ENCODE measurements around the gene SFSWAP.
"Not testable (repeated sequence)": the region's sequence is repeated elsewhere in the genome, so short reads cannot be mapped to it uniquely, and the experiment has no call there.

The SFSWAP gene

GRCh38 chr12:131765961-131766360, 55.1 kb downstream of the SFSWAP start:
- Mint-ChIP-seq H3K27ac (no peak overlapping the region), H3K4me1 (ENCODE audit: low read depth) (peaks cover 7% of the 10 kb centered on the region), H3K36me3 (ENCODE audit: low read depth) (peaks cover 73% of the 10 kb centered on the region), H3K27me3 (no peaks in the 10 kb centered on the region), H3K4me3 (no peak overlapping the region), H3K9me3 (no peaks in the 10 kb centered on the region)

GRCh38 chr12:131766382-131767107, 55.7 kb downstream of the SFSWAP start:
- Mint-ChIP-seq H3K4me1 (ENCODE audit: low read depth) (peaks cover 9% of the 10 kb centered on the region), H3K9me3 (no peaks in the 10 kb centered on the region), H3K27me3 (no peaks in the 10 kb centered on the region), H3K36me3 (ENCODE audit: low read depth) (peaks cover 72% of the 10 kb centered on the region), H3K4me3 (no peak overlapping the region), H3K27ac (no peak overlapping the region)

- H3K9me3 Mint-ChIP-seq, result no peaks in the 10 kb centered on the region
- peaks cover 81% of the 10 kb centered on the region for H3K36me3 Mint-ChIP-seq (ENCODE audit: low read depth)
- peaks cover 40% of the 10 kb centered on the region for H3K4me1 Mint-ChIP-seq (ENCODE audit: low read depth)
- no peaks in the 10 kb centered on the region for H3K27me3 Mint-ChIP-seq
- H3K27ac Mint-ChIP-seq, result no peak overlapping the region
- H3K4me3 Mint-ChIP-seq, result no peak overlapping the region
Measured at GRCh38 chr12:131770120-131770519, 59.2 kb downstream of the SFSWAP start.

DNA sequence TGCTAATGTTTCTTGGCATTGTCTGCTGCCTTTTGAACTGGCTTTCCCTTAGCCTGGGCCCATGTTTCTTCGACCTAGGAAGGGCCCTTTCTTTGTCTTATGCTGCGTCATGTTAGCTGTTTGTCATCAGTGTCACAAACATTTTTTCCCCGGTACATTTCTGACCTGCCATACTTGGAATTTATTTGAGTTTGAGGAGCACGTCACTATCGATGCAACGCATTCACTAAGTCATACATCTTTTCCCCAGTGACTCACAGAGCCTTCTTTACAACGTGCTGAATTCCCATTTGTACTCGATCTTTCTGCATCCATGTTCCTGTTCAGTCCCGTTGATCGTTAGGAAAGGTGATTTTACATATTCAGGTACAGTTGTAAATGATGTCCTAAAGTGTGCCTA, 61.1 kb downstream of the SFSWAP start:
- Mint-ChIP-seq H3K4me1 (ENCODE audit: low read depth) (peaks cover 47% of the 10 kb centered on the region), H3K27ac (no peak overlapping the region), H3K27me3 (no peaks in the 10 kb centered on the region), H3K4me3 (no peak overlapping the region), H3K9me3 (no peaks in the 10 kb centered on the region), H3K36me3 (ENCODE audit: low read depth) (peaks cover 74% of the 10 kb centered on the region)

- Mint-ChIP-seq H3K27ac (peak overlapping the region; percentile 77), H3K4me3 (peak overlapping the region; percentile 53), H3K9me3 (no peaks in the 10 kb centered on the region), H3K4me1 (ENCODE audit: low read depth) (peaks cover 47% of the 10 kb centered on the region), H3K36me3 (ENCODE audit: low read depth) (peaks cover 67% of the 10 kb centered on the region), H3K27me3 (no peaks in the 10 kb centered on the region)
Measured at GRCh38 chr12:131773582-131774221, 62.8 kb downstream of the SFSWAP start.

- Mint-ChIP-seq H3K4me3 (no peak overlapping the region), H3K4me1 (ENCODE audit: low read depth) (peaks cover 47% of the 10 kb centered on the region), H3K27me3 (no peaks in the 10 kb centered on the region), H3K36me3 (ENCODE audit: low read depth) (peaks cover 66% of the 10 kb centered on the region), H3K27ac (no peak overlapping the region), H3K9me3 (no peaks in the 10 kb centered on the region)
Measured at GRCh38 chr12:131774576-131775391, 63.9 kb downstream of the SFSWAP start.

- peaks cover 47% of the 10 kb centered on the region for H3K4me1 Mint-ChIP-seq (ENCODE audit: low read depth)
- H3K27me3 Mint-ChIP-seq, result no peaks in the 10 kb centered on the region
- no peak overlapping the region for H3K4me3 Mint-ChIP-seq
- no peaks in the 10 kb centered on the region for H3K9me3 Mint-ChIP-seq
- no peak overlapping the region for H3K27ac Mint-ChIP-seq
- peaks cover 69% of the 10 kb centered on the region for H3K36me3 Mint-ChIP-seq (ENCODE audit: low read depth)
Measured at GRCh38 chr12:131775392-131776236, 64.7 kb downstream of the SFSWAP start.

GRCh38 chr12:131776237-131776889, 65.5 kb downstream of the SFSWAP start:
- no peak overlapping the region for H3K27ac Mint-ChIP-seq
- peaks cover 63% of the 10 kb centered on the region for H3K36me3 Mint-ChIP-seq (ENCODE audit: low read depth)
- H3K27me3 Mint-ChIP-seq, result no peaks in the 10 kb centered on the region
- peaks cover 42% of the 10 kb centered on the region for H3K4me1 Mint-ChIP-seq (ENCODE audit: low read depth)
- no peaks in the 10 kb centered on the region for H3K9me3 Mint-ChIP-seq
- H3K4me3 Mint-ChIP-seq, result no peak overlapping the region

- Mint-ChIP-seq H3K4me1 (ENCODE audit: low read depth) (peaks cover 38% of the 10 kb centered on the region), H3K36me3 (ENCODE audit: low read depth) (peaks cover 66% of the 10 kb centered on the region)
- not testable (repeated sequence) for H3K4me3 Mint-ChIP-seq, H3K27me3 Mint-ChIP-seq, H3K27ac Mint-ChIP-seq, H3K9me3 Mint-ChIP-seq
Measured at GRCh38 chr12:131777269-131777668, 66.4 kb downstream of the SFSWAP start.

DNA sequence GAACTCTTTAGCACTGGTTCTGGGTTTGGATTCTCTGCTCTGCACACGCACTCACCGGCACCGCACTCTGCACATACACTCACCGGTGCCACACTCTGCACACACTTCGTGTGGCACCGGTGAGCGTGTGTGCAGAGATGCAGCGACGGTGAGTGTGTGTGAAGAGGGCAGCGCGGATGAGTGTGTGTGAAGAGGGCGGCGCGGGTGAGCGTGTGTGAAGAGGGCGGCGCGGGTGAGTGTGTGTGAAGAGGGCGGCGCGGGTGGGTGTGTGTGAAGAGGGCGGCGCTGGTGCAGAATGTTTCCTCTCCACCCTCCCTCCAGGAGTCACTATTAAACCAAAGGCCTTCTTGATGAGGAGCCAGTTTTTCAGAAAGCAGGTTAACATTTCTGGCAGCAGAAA, 68.1 kb downstream of the SFSWAP start:
- Mint-ChIP-seq H3K4me3 (no peak overlapping the region), H3K27ac (no peak overlapping the region), H3K9me3 (no peaks in the 10 kb centered on the region), H3K27me3 (no peaks in the 10 kb centered on the region), H3K36me3 (ENCODE audit: low read depth) (peaks cover 57% of the 10 kb centered on the region), H3K4me1 (ENCODE audit: low read depth) (peaks cover 26% of the 10 kb centered on the region)

DNA sequence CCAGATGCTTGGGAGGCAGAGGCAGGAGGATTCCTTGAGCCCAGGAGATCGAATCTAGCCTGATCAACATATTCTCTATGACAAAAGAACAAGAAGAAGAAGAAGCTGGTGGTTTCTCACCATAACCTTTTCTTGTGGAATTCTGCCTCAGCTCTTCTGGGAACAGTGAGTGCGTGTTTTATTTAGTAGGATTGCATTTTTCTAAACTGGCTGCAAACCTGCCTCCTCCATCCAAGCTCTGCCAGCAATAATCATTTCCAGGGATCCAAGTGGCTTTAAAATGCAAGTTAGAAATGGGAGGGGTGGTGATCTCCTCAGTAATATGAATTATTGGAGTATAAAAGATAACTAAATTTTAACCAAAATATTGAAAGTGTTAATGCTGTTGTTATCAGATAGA, 71.2 kb downstream of the SFSWAP start:
- Mint-ChIP-seq H3K36me3 (ENCODE audit: low read depth) (peaks cover 55% of the 10 kb centered on the region), H3K4me3 (no peak overlapping the region), H3K9me3 (no peaks in the 10 kb centered on the region), H3K27ac (no peak overlapping the region), H3K27me3 (no peaks in the 10 kb centered on the region), H3K4me1 (ENCODE audit: low read depth) (peaks cover 6% of the 10 kb centered on the region)

DNA sequence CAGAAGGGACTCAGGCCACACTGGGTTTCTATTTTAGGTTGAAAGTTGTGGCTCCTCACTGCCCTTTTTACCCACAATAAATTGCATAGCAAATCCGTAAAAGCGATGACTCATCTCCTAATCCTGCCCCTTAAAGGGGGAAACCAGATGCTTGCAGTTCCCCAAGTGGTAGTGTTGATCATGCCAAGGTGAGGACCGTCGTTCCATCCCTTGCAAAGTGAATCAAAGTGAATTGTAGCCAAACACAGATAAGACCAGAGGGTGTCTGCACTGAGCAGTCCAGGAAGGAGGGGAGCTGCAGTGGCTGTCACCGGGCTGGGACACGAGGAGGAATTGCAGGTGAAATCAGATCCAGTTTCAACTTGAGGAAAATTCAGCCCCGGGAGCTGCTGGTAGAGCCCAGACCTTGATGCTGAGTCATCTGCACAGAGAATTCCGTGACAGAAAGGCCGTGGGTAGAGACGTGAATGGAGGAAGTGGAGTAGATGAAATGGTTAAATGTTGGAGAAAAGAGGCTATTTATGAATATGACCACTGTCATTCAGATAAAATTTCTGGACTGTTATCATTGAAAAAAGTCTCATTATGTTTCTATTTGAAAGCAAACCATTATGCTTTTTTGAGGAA, 73.1 kb downstream of the SFSWAP start:
- H3K27ac Mint-ChIP-seq, result peak overlapping the region; percentile 2
- no peaks in the 10 kb centered on the region for H3K27me3 Mint-ChIP-seq
- peaks cover 6% of the 10 kb centered on the region for H3K4me1 Mint-ChIP-seq (ENCODE audit: low read depth)
- no peak overlapping the region for H3K4me3 Mint-ChIP-seq
- peaks cover 59% of the 10 kb centered on the region for H3K36me3 Mint-ChIP-seq (ENCODE audit: low read depth)
- H3K9me3 Mint-ChIP-seq, result no peaks in the 10 kb centered on the region

GRCh38 chr12:131784909-131785762, 74.2 kb downstream of the SFSWAP start:
- Mint-ChIP-seq H3K27me3 (no peaks in the 10 kb centered on the region), H3K4me3 (no peak overlapping the region), H3K27ac (peak overlapping the region; percentile 28), H3K4me1 (ENCODE audit: low read depth) (peaks cover 6% of the 10 kb centered on the region), H3K36me3 (ENCODE audit: low read depth) (peaks cover 62% of the 10 kb centered on the region), H3K9me3 (no peaks in the 10 kb centered on the region)

All from stimulated activated naive CD8-positive, alpha-beta T cell treated with anti-CD3 and anti-CD28 coated beads, Interleukin-15, Interleukin-2, amounts not matched to agents 100 ng/mL and 50 ng/mL, for 24 hours (primary cell).